ENCODE measurements around the gene KLHL1.

KLHL1 gene

GRCh38 chr13:69857183-69857821, 250.9 kb downstream of the KLHL1 start:
- DNase-seq (ENCODE audit: low read depth) = no peak

GRCh38 chr13:69856331-69856730, 251.9 kb downstream of the KLHL1 start:
- DNase-seq (ENCODE audit: low read depth) = no peak

GRCh38 chr13:69828527-69828926, 279.7 kb downstream of the KLHL1 start:
- DNase-seq (ENCODE audit: low read depth) = no peak

- no peak for DNase-seq (ENCODE audit: low read depth)
Observed at GRCh38 chr13:69820180-69820579, 288.1 kb downstream of the KLHL1 start.

- DNase-seq (ENCODE audit: low read depth) = no peak
Observed at GRCh38 chr13:69817333-69817869, 290.9 kb downstream of the KLHL1 start.

- no peak for DNase-seq (ENCODE audit: low read depth)
Observed at GRCh38 chr13:69809152-69809551, 299.1 kb downstream of the KLHL1 start.

- DNase-seq (ENCODE audit: low read depth) = no peak
Observed at GRCh38 chr13:69796256-69796655, 312.0 kb downstream of the KLHL1 start.

- DNase-seq (ENCODE audit: low read depth) = no peak
Observed at GRCh38 chr13:69793783-69794453, 314.3 kb downstream of the KLHL1 start.

- DNase-seq (ENCODE audit: low read depth) = no peak
Observed at GRCh38 chr13:69776937-69777336, 331.3 kb downstream of the KLHL1 start.

GRCh38 chr13:69769608-69770007, 338.6 kb downstream of the KLHL1 start:
- DNase-seq (ENCODE audit: low read depth) = no peak

GRCh38 chr13:69761581-69761980, 346.7 kb downstream of the KLHL1 start:
- no peak for DNase-seq (ENCODE audit: low read depth)

- DNase-seq (ENCODE audit: low read depth) = no peak
Observed at GRCh38 chr13:69755101-69755500, 353.2 kb downstream of the KLHL1 start.

- no peak for DNase-seq (ENCODE audit: low read depth)
Observed at GRCh38 chr13:69751259-69751658, 357.0 kb downstream of the KLHL1 start.

- no peak for DNase-seq (ENCODE audit: low read depth)
Observed at GRCh38 chr13:69737129-69737935, 370.9 kb downstream of the KLHL1 start.

GRCh38 chr13:69721631-69722030, 386.6 kb downstream of the KLHL1 start:
- DNase-seq (ENCODE audit: low read depth) = no peak

GRCh38 chr13:69720278-69720983, 387.8 kb downstream of the KLHL1 start:
- no peak for DNase-seq (ENCODE audit: low read depth)

- no peak for DNase-seq (ENCODE audit: low read depth)
Observed at GRCh38 chr13:69706807-69707206, 401.4 kb downstream of the KLHL1 start.

- DNase-seq (ENCODE audit: low read depth) = no peak
Observed at GRCh38 chr13:69704311-69704710, 403.9 kb downstream of the KLHL1 start.

GRCh38 chr13:69690999-69691398, 417.3 kb downstream of the KLHL1 start:
- DNase-seq (ENCODE audit: low read depth) = no peak

GRCh38 chr13:69683921-69684686, 424.1 kb downstream of the KLHL1 start:
- no peak for DNase-seq (ENCODE audit: low read depth)

GRCh38 chr13:69681722-69682121, 426.5 kb downstream of the KLHL1 start:
- DNase-seq (ENCODE audit: low read depth) = no peak
